Measurements from ENCODE around the gene QRICH2.

The QRICH2 gene

GRCh38 chr17:76336756-76337412 lies 28.8 kb upstream of the QRICH2 start:
- no peak for TF ChIP-seq MAX (IDR thresholded peaks at IDR 0.05)
- TF ChIP-seq EGR1 (IDR thresholded peaks at IDR 0.05) = no peak
- TF ChIP-seq REST (IDR thresholded peaks at IDR 0.05; ENCODE audit: low read depth) = no peak
- no peak for TF ChIP-seq RAD21 (IDR thresholded peaks at IDR 0.05; ENCODE audit: low read depth)
- no peak for TF ChIP-seq EP300 (IDR thresholded peaks at IDR 0.05; ENCODE audit: borderline replicate concordance)
- no peak for TF ChIP-seq TEAD4 (IDR thresholded peaks at IDR 0.05)
- no peak for TF ChIP-seq USF1 (IDR thresholded peaks at IDR 0.05)
- TF ChIP-seq TAF1 (IDR thresholded peaks at IDR 0.05; ENCODE audit: low read depth) = no peak
- no peak for TF ChIP-seq TCF12 (IDR thresholded peaks at IDR 0.05; ENCODE audit: low read depth)
- TF ChIP-seq CREB1 (IDR thresholded peaks at IDR 0.05; ENCODE audit: low read depth) = no peak
- TF ChIP-seq FOXM1 (IDR thresholded peaks at IDR 0.05; ENCODE audit: borderline replicate concordance, low read depth) = no peak
- no peak for TF ChIP-seq NFIC (IDR thresholded peaks at IDR 0.05)
- TF ChIP-seq YY1 (IDR thresholded peaks at IDR 0.05; ENCODE audit: low read depth) = no peak
- TF ChIP-seq ZBTB7A (IDR thresholded peaks at IDR 0.05; ENCODE audit: low read depth) = no peak
- no peak for TF ChIP-seq CEBPB (IDR thresholded peaks at IDR 0.05)

GRCh38 chr17:76335716-76336381 lies 27.8 kb upstream of the QRICH2 start:
- TF ChIP-seq EGR1 (IDR thresholded peaks at IDR 0.05) = no peak
- TF ChIP-seq YY1 (IDR thresholded peaks at IDR 0.05; ENCODE audit: low read depth) = no peak
- TF ChIP-seq REST (IDR thresholded peaks at IDR 0.05; ENCODE audit: low read depth) = no peak

GRCh38 chr17:76333673-76334505 lies 25.8 kb upstream of the QRICH2 start:
- no peak for TF ChIP-seq ZBTB7A (IDR thresholded peaks at IDR 0.05; ENCODE audit: low read depth)
- TF ChIP-seq USF1 (IDR thresholded peaks at IDR 0.05) = no peak
- no peak for TF ChIP-seq EP300 (IDR thresholded peaks at IDR 0.05; ENCODE audit: borderline replicate concordance)
- no peak for TF ChIP-seq TAF1 (IDR thresholded peaks at IDR 0.05; ENCODE audit: low read depth)
- no peak for TF ChIP-seq CREB1 (IDR thresholded peaks at IDR 0.05; ENCODE audit: low read depth)
- TF ChIP-seq REST (IDR thresholded peaks at IDR 0.05; ENCODE audit: low read depth) = no peak
- no peak for TF ChIP-seq TCF12 (IDR thresholded peaks at IDR 0.05; ENCODE audit: low read depth)
- no peak for TF ChIP-seq YY1 (IDR thresholded peaks at IDR 0.05; ENCODE audit: low read depth)
- TF ChIP-seq FOXM1 (IDR thresholded peaks at IDR 0.05; ENCODE audit: borderline replicate concordance, low read depth) = no peak
- TF ChIP-seq TEAD4 (IDR thresholded peaks at IDR 0.05) = no peak
- no peak for TF ChIP-seq CEBPB (IDR thresholded peaks at IDR 0.05)
- no peak for TF ChIP-seq RAD21 (IDR thresholded peaks at IDR 0.05; ENCODE audit: low read depth)

- no peak for TF ChIP-seq REST (IDR thresholded peaks at IDR 0.05; ENCODE audit: low read depth)
These were observed 23.0 kb upstream of the QRICH2 start for GRCh38 chr17:76331083-76331482.
